ENCODE results near the gene SUFU. TPM values are rescaled to one million over a fixed set of nuclear protein-coding genes. Genes with fewer than 3 reads are reported as not detected.

The SUFU gene
- total and polyA plus RNA-seq, 2 experiments from 2014 or later: 10.9 to 18.2 TPM

- H2AFZ ChIP-seq: no peak overlapping the region
- H4K20me1 ChIP-seq (ENCODE audit: insufficient read depth, poor library complexity, severe bottlenecking): peaks cover 48% of the 10 kb centered on the region
- 1% methylated on average over 12 of the region's 12 CpGs for WGBS (ENCODE audit: low lambda C conversion rate, missing lambda C conversion rate)
Observed at GRCh38 chr10:102645388-102645740, 141.6 kb downstream of the SUFU start.

GRCh38 chr10:102645741-102646609, 142.2 kb downstream of the SUFU start:
- TF ChIP-seq EZH2phosphoT487 (IDR thresholded peaks at IDR 0.05; ENCODE audit: low read depth, severe bottlenecking, unreplicated experiment) (no peak), EZH2 (IDR thresholded peaks at IDR 0.05; ENCODE audit: borderline replicate concordance) (no peak), CTCF (IDR thresholded peaks at IDR 0.05; ENCODE audit: poor library complexity) (no peak)
- H3K79me2 ChIP-seq: peaks cover 68% of the 10 kb centered on the region
- peaks cover 54% of the 10 kb centered on the region for H4K20me1 ChIP-seq (ENCODE audit: insufficient read depth, poor library complexity, severe bottlenecking)
- peak; percentile 88 for DNase-seq (ENCODE audit: low spot score)
- H3K36me3 ChIP-seq (replicated peaks; ENCODE audit: insufficient read depth, low read depth): no peaks in the 10 kb centered on the region
- peak overlapping the region; percentile 93 for H3K4me2 ChIP-seq
- H3K27ac ChIP-seq: peak overlapping the region; percentile 98
- WGBS (ENCODE audit: low lambda C conversion rate, missing lambda C conversion rate): 5% methylated on average over 29 of the region's 29 CpGs
- no peaks in the 10 kb centered on the region for H3K27me3 ChIP-seq
- H3K9me3 ChIP-seq (ENCODE audit: low read depth): no peaks in the 10 kb centered on the region
- H3K4me1 ChIP-seq (ENCODE audit: insufficient read depth): peaks cover 38% of the 10 kb centered on the region
- H3K9me2 ChIP-seq (replicated peaks; ENCODE audit: insufficient read depth): no peaks in the 10 kb centered on the region
- H3K4me3 ChIP-seq: peak overlapping the region; percentile 58
- no peak overlapping the region for H2AFZ ChIP-seq

More at GRCh38 chr10:102645388-102645740, 141.6 kb downstream of the SUFU start:
- peak overlapping the region; percentile 93 for H3K4me2 ChIP-seq
- no peaks in the 10 kb centered on the region for H3K9me3 ChIP-seq (ENCODE audit: low read depth)
- TF ChIP-seq EZH2 (IDR thresholded peaks at IDR 0.05; ENCODE audit: borderline replicate concordance): no peak
- TF ChIP-seq CTCF (IDR thresholded peaks at IDR 0.05; ENCODE audit: poor library complexity): no peak
- no peak for TF ChIP-seq EZH2phosphoT487 (IDR thresholded peaks at IDR 0.05; ENCODE audit: low read depth, severe bottlenecking, unreplicated experiment)
- peak; percentile 80 for DNase-seq (ENCODE audit: low spot score)
- H3K4me3 ChIP-seq: peak overlapping the region; percentile 58
- peak overlapping the region; percentile 98 for H3K27ac ChIP-seq
- H3K9me2 ChIP-seq (replicated peaks; ENCODE audit: insufficient read depth): no peaks in the 10 kb centered on the region
- H3K36me3 ChIP-seq (replicated peaks; ENCODE audit: insufficient read depth, low read depth): no peaks in the 10 kb centered on the region
- no peaks in the 10 kb centered on the region for H3K27me3 ChIP-seq
- H3K4me1 ChIP-seq (ENCODE audit: insufficient read depth): peaks cover 38% of the 10 kb centered on the region
- H3K79me2 ChIP-seq: peaks cover 61% of the 10 kb centered on the region

GRCh38 chr10:102646610-102647442, 143.1 kb downstream of the SUFU start:
- Histone ChIP-seq H4K20me1 (ENCODE audit: insufficient read depth, poor library complexity, severe bottlenecking) (peaks cover 63% of the 10 kb centered on the region), H3K9me2 (replicated peaks; ENCODE audit: insufficient read depth) (no peaks in the 10 kb centered on the region), H3K4me2 (peak overlapping the region; percentile 93), H3K27me3 (no peaks in the 10 kb centered on the region), H2AFZ (no peak overlapping the region), H3K4me1 (ENCODE audit: insufficient read depth) (peaks cover 38% of the 10 kb centered on the region), H3K9me3 (ENCODE audit: low read depth) (no peaks in the 10 kb centered on the region), H3K27ac (peak overlapping the region; percentile 98), H3K36me3 (replicated peaks; ENCODE audit: insufficient read depth, low read depth) (no peaks in the 10 kb centered on the region), H3K4me3 (peak overlapping the region; percentile 58), H3K79me2 (peaks cover 76% of the 10 kb centered on the region)
- peak; percentile 51 for DNase-seq (ENCODE audit: low spot score)
- TF ChIP-seq EZH2phosphoT487 (IDR thresholded peaks at IDR 0.05; ENCODE audit: low read depth, severe bottlenecking, unreplicated experiment) (no peak), EZH2 (IDR thresholded peaks at IDR 0.05; ENCODE audit: borderline replicate concordance) (no peak), CTCF (IDR thresholded peaks at IDR 0.05; ENCODE audit: poor library complexity) (no peak)
- WGBS (ENCODE audit: low lambda C conversion rate, missing lambda C conversion rate): 57% methylated on average over 18 of the region's 18 CpGs
